ENCODE data around the gene IER5L.

The IER5L gene

GRCh38 chr9:129182625-129183494, 4.8 kb upstream of the IER5L start:
- Histone ChIP-seq H3K4me2 (peak overlapping the region in 2 of 11 experiments; percentile 34 to 46; a peak in 3 of 22 replicates), H4K20me1 (peaks cover 0 to 2% (median 1%) of the 10 kb centered on the region in 11 experiments; a peak in 13 of 22 replicates), H3K9ac (no peak overlapping the region), H3K36me3 (no peaks in the 10 kb centered on the region), H3K27me3 (peaks cover 0 to 11% (median 0%) of the 10 kb centered on the region in 11 experiments; a peak in 9 of 22 replicates), H3K4me3 (no peak overlapping the region), H3K4me1 (peaks cover 8 to 36% (median 15%) of the 10 kb centered on the region in 10 experiments), H3K9me3 (replicated peaks in 1 of 11) (peaks cover 0 to 9% (median 7%) of the 10 kb centered on the region in 11 experiments; a peak in 17 of 22 replicates), H3K27ac (no peak overlapping the region)
- TF ChIP-seq Cebpa-rat (IDR thresholded peaks at IDR 0.05): no peak

DNA sequence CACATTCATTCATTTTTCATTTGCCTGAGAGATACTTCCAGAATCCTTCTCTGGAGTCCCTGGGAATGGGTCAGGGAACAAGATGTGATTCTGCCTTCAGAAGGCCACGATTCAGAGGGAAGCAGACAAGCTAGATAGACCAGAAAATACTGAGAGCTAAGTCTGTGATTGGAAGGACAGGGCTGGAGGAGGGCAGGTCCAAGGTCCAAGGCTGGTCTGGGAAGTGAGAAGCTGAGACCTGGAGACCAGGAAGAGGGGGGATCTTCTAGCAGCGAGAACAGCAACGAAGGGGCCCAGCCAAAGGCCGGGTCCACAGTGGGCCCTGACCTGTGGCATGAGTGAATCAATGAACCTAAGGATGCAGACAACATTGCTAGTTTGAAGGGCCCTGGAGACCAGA, 4.1 kb upstream of the IER5L start:
- Histone ChIP-seq H3K9me3 (replicated peaks in 1 of 11) (peaks cover 0 to 5% (median 4%) of the 10 kb centered on the region in 11 experiments; a peak in 17 of 22 replicates), H4K20me1 (peaks cover 0 to 9% (median 6%) of the 10 kb centered on the region in 11 experiments; a peak in 13 of 22 replicates), H3K27ac (no peak overlapping the region), H3K27me3 (peaks cover 0 to 16% (median 7%) of the 10 kb centered on the region in 11 experiments; a peak in 14 of 22 replicates), H3K4me1 (peaks cover 8 to 36% (median 15%) of the 10 kb centered on the region in 10 experiments), H3K4me3 (no peak overlapping the region), H3K9ac (no peak overlapping the region), H3K4me2 (no peak overlapping the region), H3K36me3 (no peaks in the 10 kb centered on the region)
- TF ChIP-seq Cebpa-rat (IDR thresholded peaks at IDR 0.05): no peak

DNA sequence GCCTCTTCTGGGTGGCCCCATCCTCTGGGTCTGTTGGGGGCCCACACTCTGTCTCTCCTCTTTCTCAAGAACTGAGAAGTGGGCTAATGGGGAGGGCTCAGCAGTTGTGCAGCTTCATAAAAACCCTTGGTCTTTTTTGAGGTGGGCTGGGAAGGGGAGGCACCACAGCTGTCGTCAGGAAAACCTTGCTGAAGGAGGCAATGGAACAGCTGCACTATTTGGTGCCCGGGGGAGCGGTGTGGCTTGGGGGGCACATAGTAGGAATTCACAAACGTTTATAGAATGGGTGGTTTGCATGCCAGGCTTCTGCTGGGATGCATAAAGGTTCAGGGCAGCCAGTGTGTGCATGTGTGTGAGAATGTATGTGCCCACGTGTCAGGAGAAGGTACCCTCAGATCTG, 3.2 kb upstream of the IER5L start:
- Histone ChIP-seq H4K20me1 (peaks cover 0 to 17% (median 14%) of the 10 kb centered on the region in 11 experiments; a peak in 18 of 22 replicates), H3K36me3 (peaks cover 0 to 5% (median 0%) of the 10 kb centered on the region in 11 experiments; a peak in 1 of 22 replicates), H3K4me2 (no peak overlapping the region), H3K4me3 (no peak overlapping the region), H3K27ac (no peak overlapping the region), H3K27me3 (peaks cover 0 to 25% (median 15%) of the 10 kb centered on the region in 11 experiments; a peak in 19 of 22 replicates), H3K4me1 (peaks cover 9 to 35% (median 22%) of the 10 kb centered on the region in 10 experiments), H3K9ac (no peak overlapping the region), H3K9me3 (replicated peaks in 1 of 11) (no peaks in the 10 kb centered on the region)
- TF ChIP-seq Cebpa-rat (IDR thresholded peaks at IDR 0.05): no peak

DNA sequence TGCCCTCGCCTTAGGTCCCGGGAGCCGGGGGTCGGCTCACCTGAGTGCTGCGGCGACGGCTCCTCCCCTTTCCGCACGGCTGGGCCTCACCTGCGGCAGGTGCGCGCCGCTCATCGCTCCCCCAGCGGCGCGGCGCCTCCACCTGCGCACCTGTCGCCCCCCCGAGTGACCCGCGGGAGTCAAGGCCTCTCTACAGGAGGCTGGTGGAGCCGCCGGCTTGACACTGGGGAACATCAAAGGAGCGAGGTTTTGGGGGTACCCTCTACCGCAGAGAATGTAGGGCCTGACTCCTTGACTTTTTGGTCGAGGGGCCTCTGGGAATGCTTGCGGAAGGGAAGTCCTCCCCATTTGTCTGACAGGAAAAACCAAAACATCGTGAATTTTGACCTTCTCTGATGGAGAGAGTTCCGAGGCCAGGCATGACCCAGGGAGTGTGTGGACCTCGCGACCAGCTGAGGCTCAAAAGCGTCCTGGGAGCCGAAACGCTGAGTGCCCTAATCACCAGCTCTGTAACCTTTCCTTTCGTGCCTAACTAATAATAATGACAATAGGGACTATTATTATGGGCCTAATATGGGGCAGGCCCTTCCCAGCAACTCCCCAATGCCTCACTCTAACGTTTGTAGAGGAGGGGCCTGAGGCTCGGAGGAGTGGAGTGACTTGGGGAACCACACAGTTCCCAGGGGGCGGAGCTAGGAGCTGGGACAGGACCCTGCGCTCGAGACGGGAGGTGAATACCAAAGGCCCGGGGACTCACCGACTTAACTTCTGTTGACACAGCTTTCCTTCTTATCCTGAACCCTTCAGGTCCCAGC, 714 bp upstream of the IER5L start:
- no peak for TF ChIP-seq Cebpa-rat (IDR thresholded peaks at IDR 0.05)
- Histone ChIP-seq H3K9me3 (replicated peaks in 1 of 11) (no peaks in the 10 kb centered on the region), H3K36me3 (peaks cover 0 to 5% (median 0%) of the 10 kb centered on the region in 11 experiments; a peak in 1 of 22 replicates), H3K27ac (peak overlapping the region in 2 of 11 experiments; percentile 59 to 60; a peak in 5 of 22 replicates), H4K20me1 (peaks cover 0 to 17% (median 14%) of the 10 kb centered on the region in 11 experiments; a peak in 18 of 22 replicates), H3K4me1 (peaks cover 14 to 45% (median 29%) of the 10 kb centered on the region in 10 experiments), H3K4me3 (peak overlapping the region; percentile 73 to 98 (median 78); a peak in 19 of 20 replicates), H3K9ac (peak overlapping the region in 10 of 11 experiments; percentile 11 to 84 (median 77); a peak in 17 of 22 replicates), H3K4me2 (peak overlapping the region; percentile 94 to 100 (median 100)), H3K27me3 (peaks cover 0 to 45% (median 28%) of the 10 kb centered on the region in 11 experiments; a peak in 19 of 22 replicates)

- peak overlapping the region; percentile 25 to 100 (median 100) for H3K4me2 ChIP-seq
- H3K9ac ChIP-seq: peak overlapping the region; percentile 73 to 97 (median 82)
- H3K27me3 ChIP-seq: peaks cover 0 to 57% (median 38%) of the 10 kb centered on the region in 11 experiments; a peak in 19 of 22 replicates
- peak overlapping the region; percentile 44 to 90 (median 68); a peak in 19 of 22 replicates for H3K27ac ChIP-seq
- TF ChIP-seq Cebpa-rat (IDR thresholded peaks at IDR 0.05): no peak
- peaks cover 0 to 17% (median 14%) of the 10 kb centered on the region in 11 experiments; a peak in 18 of 22 replicates for H4K20me1 ChIP-seq
- peak overlapping the region; percentile 73 to 98 (median 78) for H3K4me3 ChIP-seq
- H3K4me1 ChIP-seq: peaks cover 21 to 51% (median 35%) of the 10 kb centered on the region in 10 experiments
- H3K9me3 ChIP-seq (replicated peaks in 1 of 11): no peaks in the 10 kb centered on the region
- H3K36me3 ChIP-seq: peaks cover 0 to 5% (median 0%) of the 10 kb centered on the region in 11 experiments; a peak in 1 of 22 replicates
Observed at GRCh38 chr9:129177443-129177790, 644 bp downstream of the IER5L start.

DNA sequence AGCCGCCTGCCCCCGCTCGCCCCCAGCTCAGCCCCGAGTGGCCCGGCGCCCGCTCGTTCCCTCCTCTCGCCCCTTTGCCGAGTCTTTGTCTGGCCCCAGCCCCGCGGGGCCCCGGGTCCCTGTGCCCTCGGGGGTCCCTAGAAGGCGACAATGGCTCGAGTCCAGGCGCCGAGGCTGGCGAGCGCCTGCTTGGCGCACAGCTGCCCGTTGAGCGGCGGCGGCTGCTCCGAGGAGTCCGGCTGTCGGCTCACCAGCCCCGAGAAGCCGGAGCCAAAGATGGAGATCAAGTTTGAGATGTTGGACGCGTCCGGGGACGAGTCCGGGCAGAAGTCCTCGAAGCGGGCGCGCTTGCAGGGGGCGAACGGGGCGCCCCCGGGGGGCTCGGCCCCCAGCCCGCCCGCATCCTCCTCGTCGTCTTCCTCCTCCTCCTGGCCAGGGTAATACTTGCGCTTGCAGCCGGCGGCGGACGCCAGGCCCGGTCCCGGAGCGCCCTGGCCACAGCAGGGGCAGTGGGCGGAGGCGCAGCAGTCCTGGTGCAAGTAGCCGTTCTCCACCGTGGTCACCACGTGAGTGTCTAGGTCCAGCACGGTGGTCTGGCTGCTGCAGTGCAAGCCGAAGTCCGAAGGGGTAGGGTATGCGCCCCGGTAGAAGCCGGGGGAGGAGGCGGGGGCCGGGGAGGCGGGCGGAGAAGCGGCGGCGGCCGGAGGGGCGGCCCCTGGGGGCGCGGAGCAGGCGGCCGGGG, 1.2 kb downstream of the IER5L start:
- Histone ChIP-seq H3K27me3 (peaks cover 0 to 57% (median 38%) of the 10 kb centered on the region in 11 experiments; a peak in 19 of 22 replicates), H4K20me1 (peaks cover 0 to 17% (median 14%) of the 10 kb centered on the region in 11 experiments; a peak in 18 of 22 replicates), H3K36me3 (peaks cover 0 to 5% (median 0%) of the 10 kb centered on the region in 11 experiments; a peak in 1 of 22 replicates), H3K4me2 (peak overlapping the region; percentile 72 to 100 (median 100)), H3K9me3 (replicated peaks in 1 of 11) (no peaks in the 10 kb centered on the region), H3K4me1 (peaks cover 24 to 51% (median 37%) of the 10 kb centered on the region in 10 experiments), H3K4me3 (peak overlapping the region; percentile 73 to 98 (median 78)), H3K27ac (peak overlapping the region; percentile 63 to 90 (median 81)), H3K9ac (peak overlapping the region; percentile 73 to 97 (median 82))
- no peak for TF ChIP-seq Cebpa-rat (IDR thresholded peaks at IDR 0.05)

- Histone ChIP-seq H3K27me3 (peaks cover 0 to 57% (median 38%) of the 10 kb centered on the region in 11 experiments; a peak in 19 of 22 replicates), H3K4me2 (peak overlapping the region; percentile 90 to 100 (median 100)), H3K9me3 (replicated peaks in 1 of 11) (no peaks in the 10 kb centered on the region), H4K20me1 (peaks cover 0 to 17% (median 14%) of the 10 kb centered on the region in 11 experiments; a peak in 18 of 22 replicates), H3K9ac (peak overlapping the region; percentile 73 to 97 (median 82)), H3K4me1 (peaks cover 29 to 49% (median 40%) of the 10 kb centered on the region in 10 experiments), H3K27ac (peak overlapping the region; percentile 63 to 90 (median 81)), H3K4me3 (peak overlapping the region; percentile 73 to 98 (median 78)), H3K36me3 (peaks cover 0 to 5% (median 0%) of the 10 kb centered on the region in 11 experiments; a peak in 1 of 22 replicates)
- TF ChIP-seq Cebpa-rat (IDR thresholded peaks at IDR 0.05): no peak
Observed at GRCh38 chr9:129175825-129176633, 2.0 kb downstream of the IER5L start.

Measured in BLaER1 treated with 17β-estradiol and CSF1 and Interleukin-3, amounts not matched to agents 10 nM and 100 nM (cell line).